HG03342 (cell line): ENCODE results near the gene ARHGAP8.
"Not testable (repeated sequence)": the region's sequence is repeated elsewhere in the genome, so short reads cannot be mapped to it uniquely, and the experiment has no call there.

Source experiments
- ATAC-seq: cut with Tn5 transposase; IDR thresholded peaks from one replicate; pipeline ENCODE4 v1.9.1; 2021; ENCODE audit warnings: mild to moderate bottlenecking, moderate library complexity; ENCODE audit not compliant: unreplicated experiment

The ARHGAP8 gene

DNA sequence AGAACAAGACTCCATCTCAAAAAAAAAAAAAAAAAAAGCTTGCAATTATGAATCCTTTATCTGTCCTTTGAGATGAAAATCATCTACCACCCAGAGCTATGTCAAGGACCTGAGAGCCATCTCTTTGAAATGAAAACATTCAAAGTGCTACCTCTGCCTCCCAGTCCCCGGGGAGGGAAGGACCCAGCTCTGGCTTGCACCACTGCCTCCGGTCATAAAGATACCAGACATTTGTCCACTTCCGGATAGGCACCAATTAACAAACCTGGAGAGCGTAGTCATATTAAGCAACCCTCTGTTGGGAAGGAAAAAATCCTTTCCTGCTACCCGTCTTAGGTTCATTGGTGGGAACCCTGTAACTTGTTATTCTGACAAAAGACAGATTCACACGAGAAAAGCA lies 98.6 kb downstream of the ARHGAP8 start:
- no peak for ATAC-seq

DNA sequence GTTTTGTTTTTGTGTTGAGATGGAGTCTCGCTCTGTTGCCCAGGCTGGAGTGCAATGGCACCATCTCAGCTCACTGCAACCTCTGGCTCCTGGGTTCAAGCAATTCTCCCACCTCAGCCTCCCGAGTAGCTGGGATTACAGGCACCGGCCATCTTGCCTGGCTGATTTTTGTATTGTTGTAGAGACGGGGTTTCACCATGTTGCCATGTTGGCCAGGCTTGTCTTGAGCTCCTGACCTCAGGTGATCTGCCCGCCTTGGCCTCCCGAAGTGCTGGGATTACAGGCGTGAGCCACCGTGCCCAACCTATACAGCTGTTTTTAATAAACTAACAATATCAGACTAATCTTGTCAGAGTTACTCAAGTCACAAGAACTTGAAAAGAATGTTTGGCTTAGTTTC lies 102.3 kb downstream of the ARHGAP8 start:
- ATAC-seq, result not testable (repeated sequence)

DNA sequence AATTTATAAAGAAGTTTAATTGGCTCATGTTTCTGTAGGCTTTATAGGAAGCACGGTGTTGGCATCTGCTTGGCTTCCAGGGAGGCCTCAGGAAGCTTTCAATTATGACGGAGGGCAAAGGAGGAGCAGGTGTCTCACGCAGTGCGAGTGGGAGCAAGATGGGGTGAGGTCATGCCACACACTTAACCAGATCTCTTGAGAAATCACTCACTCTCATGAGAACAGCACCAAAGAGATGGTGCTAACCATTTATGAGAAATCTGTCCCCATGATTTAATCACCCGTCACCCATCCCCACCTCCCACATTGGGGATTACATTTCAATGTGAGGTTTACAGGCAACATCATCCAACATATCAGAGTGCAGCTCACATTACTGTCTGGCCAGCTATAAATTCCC lies 103.5 kb downstream of the ARHGAP8 start:
- ATAC-seq, result no peak

DNA sequence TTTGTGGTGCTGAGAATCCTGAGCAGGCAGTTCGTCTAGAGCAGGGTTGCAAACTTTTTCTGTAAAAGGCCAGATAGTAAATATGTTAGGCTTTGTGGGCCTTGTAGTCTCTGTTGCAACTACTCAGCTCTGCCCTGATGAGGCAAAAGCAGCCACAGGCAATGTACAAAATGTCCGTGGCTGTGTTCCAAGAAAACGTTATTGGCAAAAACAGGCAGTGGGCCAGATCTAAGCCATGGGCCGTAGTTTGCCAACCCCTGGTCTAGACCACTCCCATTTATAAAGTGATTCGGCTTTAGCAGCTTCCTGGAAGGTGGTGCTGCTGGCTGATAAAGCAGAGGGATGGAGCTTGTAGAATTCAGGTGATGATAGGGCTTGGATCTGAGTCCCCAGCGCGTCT lies 106.4 kb downstream of the ARHGAP8 start:
- not testable (repeated sequence) for ATAC-seq

DNA sequence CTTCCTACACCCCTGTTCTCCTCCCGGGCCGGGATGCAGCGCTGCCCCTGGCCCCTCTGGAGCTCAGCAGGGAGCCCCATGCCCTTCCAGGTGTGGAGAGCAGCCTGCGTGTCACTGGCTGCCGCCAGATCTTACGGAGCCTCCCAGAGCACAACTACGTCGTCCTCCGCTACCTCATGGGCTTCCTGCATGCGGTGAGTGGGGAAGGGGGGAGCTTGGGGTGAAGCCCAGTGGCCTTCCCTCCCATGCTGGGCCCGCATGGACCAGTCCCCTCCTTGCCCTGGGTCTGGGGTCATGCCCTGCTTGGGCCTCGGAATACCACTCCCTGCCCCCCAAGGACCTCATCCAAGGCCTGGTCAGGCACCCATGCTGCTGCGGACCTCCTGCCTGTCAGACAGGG lies 107.3 kb downstream of the ARHGAP8 start:
- no peak for ATAC-seq

DNA sequence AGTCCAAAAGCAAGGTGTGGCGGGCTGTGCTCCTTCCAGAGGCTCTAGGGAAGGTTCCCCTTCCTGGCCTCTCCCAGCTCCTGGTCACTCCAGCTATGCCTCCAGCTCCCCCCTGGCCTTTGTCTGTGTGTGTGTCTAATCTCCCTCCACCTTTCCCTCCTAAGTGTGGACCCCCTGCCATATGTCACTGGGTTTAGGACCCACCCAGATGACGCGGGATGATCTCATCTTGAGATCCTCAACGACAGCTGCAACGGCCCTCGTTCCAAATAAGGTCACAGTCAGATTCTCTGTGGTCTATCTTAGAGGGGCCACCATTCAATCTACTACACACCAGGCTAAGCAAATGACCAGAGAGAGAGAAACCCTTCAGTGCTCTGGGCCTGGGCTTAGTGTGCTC lies 107.9 kb downstream of the ARHGAP8 start:
- no peak for ATAC-seq

DNA sequence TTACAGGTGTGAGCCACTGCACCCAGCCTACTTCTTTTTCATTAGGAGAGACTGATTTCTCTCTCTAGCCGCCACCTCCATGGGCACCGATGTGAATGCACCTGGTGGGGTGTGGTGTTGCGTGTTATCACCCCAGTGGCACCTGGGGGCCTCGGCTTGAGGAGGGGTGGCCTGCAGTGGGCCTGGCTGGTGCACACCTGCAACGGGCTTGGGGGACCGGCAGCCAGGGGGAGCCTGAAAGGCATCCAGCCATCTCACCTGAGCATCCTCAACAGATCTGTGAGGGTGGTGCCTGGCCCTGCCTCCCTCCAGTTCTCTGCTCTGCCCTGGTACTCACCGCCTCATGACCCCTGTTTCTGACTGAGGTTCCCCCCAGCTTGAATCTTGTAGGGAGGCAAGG lies 108.9 kb downstream of the ARHGAP8 start:
- ATAC-seq, result no peak

DNA sequence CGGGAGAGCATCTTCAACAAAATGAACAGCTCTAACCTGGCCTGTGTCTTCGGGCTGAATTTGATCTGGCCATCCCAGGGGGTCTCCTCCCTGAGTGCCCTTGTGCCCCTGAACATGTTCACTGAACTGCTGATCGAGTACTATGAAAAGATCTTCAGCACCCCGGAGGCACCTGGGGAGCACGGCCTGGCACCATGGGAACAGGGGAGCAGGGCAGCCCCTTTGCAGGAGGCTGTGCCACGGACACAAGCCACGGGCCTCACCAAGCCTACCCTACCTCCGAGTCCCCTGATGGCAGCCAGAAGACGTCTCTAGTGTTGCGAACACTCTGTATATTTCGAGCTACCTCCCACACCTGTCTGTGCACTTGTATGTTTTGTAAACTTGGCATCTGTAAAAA lies 109.9 kb downstream of the ARHGAP8 start:
- no peak for ATAC-seq

DNA sequence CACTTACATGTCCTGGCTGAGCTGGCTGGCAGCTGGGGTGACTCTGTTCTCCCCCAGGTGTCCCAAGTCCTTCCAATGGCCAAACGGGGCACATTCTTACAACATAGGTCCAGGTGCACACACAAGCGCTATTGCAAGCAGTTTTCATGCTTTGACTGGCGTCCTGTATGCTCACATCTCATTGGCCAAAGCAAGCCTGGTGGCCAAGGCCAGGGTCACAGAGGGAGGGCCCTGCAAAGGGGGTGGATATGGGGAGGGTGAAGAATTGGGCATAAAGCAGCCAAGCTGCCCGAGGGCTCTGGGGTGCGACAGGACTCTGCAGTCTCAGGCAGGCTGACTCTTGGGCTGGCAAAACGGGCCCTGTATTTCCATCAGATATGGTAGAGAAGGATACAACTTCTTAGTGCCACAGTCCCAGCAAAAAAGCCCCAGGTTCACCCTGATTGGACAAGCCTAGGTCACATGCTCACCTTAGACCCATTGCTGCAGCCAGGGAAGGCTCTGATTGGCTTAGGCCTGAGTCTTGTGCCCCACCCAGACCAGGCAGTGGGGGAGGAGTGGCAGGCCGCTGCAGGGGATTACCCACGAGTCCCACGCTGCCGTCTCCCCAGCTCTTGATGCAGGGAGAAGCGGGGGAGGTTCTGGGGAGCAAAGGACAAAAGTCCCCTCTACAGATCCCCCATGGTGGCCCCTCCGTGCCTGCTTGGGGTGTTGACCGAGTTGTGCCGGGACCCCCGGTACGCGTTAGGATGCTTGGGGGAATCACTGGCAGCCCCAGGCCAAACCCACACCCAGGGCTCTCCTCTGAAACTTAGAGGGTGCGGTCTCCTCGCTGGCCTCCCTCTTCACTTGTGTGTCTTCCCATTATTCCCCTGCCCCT lies 110.8 kb downstream of the ARHGAP8 start:
- no peak for ATAC-seq

DNA sequence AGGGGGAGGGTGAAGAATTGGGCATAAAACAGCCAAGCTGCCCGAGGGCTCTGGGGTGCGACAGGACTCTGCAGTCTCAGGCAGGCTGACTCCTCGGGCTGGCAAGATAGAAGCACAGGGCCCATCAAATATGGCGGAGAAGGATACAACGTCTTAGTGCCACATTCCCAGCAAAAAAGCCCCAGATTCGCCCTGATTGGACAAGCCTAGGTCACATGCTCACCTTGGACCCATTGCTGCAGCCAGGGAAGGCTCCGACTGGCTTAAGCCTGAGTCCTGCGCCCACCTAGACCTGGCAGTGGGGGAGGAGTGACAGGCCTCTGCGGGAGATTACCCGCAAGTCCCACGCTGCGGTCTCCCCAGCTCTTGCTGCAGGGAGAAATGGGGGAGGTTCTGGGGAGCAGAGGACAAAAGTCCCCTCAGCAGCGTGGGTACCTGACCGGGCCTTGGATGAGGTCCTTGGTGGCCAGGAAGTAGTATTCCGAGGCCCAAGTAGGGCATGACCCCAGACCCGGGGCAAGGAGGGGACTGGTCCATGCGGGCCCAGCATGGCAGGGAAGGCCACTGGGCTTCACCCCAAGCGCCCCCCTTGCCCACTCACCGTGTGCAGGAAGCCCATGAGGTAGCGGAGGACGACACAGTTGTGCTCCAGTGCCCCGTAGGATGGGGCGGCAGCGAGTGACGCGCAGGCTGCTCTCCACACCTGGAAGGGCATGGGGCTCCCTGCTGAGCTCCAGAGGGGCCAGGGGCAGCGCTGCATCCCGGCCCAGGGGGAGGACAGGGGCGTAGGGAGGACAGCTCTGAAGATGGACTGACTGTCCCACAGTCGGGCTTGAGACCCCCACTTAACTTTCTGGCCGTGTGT lies 113.0 kb downstream of the ARHGAP8 start:
- no peak for ATAC-seq

DNA sequence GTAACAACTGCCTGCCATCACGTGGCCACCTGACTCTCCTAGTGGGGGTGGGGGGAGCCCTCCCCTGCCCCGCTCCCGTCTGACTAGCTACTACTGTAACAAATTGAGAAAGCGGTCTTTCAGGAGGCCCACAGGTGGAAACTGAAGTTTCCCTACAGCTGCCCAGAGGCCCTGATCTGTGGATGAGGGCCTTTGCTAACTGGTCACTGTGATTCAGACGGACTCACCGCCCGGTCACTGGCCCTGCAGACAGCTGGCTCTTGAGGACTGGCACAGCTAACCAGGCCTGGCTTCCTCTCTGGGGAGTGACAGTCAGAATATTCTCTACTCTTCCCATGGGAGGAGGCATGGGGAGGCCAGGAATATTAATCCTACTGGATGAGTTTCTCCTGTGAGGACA lies 116.8 kb downstream of the ARHGAP8 start:
- no peak for ATAC-seq

DNA sequence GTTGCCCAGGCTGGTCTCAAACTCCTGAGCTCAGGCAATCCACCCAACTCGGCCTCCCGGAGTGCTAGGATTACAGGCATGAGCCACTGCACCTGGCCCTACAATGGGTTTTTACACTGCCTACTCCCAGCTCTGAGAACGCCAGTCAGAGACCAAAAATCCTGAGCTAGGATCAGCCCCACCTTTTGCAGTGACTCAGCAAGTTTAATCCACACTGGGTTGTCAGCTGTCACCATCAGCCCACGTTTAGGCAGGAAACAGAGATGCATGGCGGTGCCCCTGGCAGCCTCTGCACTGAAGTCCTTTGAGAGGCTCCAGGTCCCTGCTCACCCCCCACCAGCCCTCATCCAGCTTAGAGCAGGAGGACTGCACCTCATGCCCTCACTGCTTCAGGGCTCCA lies 117.6 kb downstream of the ARHGAP8 start:
- no peak for ATAC-seq

DNA sequence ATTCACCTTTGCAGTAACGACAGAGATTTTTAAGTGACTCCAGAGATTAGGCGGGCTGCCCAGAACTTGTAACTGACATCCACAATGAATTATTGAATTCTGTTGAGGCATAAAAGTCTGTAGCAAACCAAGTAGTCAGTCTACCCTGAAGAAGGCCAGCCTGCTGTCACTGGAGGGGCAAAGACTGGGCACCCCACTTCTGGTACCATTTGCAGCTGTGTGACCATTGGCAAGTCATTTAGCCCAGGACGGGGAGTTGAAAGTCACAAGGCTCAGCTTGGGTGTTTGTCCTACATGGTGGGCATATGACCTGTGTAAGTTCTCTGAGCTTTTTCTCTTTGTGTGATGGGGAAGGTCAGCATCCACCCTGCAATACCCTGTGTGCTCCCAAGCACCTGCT lies 119.4 kb downstream of the ARHGAP8 start:
- ATAC-seq, result no peak

DNA sequence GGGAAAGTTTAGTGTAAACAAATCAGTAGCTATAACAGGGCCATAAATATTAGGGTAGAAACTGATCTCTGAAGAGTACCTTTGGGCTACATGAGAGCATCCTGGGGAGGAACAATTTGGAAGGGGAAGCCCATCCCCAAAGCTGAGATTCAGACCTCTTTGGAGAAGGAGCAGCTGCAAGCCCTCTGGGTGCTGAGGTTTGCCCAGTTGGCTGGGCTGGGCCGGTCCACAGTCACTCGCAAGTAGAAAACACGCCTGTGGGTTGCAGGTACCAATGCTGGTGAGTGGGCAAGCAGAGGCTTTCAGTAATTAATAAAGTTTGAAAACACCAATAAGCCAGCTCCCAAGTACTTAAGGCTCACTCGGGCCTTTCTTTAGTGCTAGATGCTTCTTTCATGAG lies 124.5 kb downstream of the ARHGAP8 start:
- ATAC-seq, result no peak

DNA sequence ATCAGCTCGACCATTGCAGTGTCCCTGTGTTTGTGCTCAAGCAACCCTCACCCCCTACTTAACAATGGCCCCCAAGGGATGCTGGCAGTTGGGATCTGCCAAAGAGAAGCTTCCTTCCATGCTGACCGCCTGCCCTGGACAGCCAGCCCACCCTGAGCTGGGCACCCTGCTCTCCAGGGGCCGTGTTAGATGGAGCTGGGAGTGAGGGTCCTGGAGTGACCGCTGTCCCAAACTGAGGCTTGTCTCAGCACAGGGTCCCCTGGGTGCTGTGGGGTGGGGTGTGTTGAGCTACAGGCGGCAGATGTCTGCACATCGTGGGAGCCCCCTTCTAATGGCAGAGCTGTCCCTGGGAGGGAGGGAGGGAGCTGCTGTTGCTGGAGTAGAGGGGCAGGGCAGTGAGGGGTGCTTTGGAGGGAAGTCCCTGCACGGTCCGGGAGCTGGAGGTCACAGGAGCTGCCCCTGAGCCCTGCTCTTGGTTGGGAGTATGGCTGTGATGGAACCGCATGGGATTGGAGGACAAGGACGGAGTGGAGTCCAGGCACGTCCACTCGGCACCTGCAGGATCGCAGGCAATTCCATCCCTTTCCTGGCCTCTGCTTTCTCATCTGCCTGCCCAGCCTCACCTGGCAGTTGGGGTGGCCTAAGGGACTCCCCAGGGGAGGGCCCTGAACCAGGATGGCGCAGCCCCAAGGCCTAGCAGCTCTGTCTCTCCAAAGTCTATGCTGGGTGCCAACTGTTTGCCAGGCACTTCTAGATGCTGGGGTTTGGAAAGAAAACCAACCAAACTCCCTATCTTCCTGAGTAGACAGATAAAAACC lies 126.3 kb downstream of the ARHGAP8 start:
- ATAC-seq, result no peak

DNA sequence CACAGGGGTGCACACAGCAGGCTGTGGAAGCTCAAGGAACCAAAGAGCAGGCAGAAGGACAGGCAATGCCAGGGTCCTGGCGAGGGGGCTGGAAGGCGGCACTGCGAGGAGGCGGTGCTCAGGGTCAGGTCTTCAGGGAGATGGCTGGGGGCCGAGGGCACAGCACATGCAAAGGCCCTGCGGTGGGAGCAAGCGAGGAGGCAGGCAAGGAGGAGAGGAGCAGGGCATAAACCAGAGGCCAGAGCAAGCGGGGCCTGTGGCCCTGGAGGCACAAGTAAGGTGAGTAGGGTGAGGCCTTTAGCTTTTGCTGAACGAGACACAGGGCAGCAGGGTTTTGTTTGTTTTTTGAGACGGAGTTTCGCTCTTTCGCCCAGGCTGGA lies 126.9 kb downstream of the ARHGAP8 start:
- ATAC-seq, result no peak

DNA sequence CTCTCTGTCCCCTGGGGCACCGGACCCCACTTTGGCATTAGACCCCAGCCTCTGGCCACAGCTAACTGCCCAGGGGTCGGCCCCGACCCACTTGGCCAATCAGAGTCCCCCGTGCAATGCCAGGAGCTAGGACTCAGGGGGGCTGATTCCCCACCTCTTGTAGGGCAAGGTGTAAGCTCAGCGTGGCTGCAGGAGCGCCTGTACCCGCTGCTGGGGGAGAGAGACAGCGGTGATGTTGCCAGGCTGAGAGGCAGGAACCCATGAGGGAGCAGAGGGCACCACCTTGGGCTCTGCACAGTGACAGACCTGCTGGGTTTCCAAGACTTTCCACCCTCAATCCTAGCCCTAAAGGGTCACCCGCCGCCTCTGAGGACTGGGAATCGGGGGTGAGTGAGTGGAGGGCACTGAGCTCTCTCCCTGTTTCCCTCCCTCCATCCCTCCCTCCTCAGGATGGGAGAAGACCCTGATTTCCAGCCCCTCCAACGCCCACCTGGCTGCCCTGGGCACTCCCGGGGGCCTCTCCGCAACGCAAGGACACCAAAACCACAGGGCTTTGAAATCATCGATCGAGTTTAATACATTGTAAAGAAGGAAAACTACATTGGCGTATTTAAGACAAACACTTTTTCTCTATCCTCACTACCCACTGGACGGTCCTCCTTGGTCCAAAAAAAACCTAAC lies 128.4 kb downstream of the ARHGAP8 start:
- ATAC-seq, result no peak

DNA sequence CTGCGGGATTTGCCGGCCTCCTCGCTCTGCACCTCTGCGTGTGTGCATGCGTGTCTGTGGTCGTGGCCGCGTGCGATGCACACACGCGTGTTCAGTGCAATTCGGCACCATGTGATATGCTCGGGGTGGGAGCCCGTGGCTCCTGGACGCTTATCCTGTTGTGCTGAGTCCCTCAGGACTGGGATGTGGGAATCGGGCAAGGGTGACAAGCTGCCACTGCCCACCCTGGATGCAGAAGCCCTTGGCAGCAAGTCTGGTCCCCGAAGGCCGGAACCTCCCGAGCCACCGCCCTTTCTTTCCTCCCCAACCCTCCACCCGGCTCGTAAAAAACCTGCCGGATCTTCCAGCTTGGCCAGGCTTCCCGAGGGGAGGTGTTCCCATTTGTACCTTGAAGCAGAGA lies 129.2 kb downstream of the ARHGAP8 start:
- no peak for ATAC-seq

DNA sequence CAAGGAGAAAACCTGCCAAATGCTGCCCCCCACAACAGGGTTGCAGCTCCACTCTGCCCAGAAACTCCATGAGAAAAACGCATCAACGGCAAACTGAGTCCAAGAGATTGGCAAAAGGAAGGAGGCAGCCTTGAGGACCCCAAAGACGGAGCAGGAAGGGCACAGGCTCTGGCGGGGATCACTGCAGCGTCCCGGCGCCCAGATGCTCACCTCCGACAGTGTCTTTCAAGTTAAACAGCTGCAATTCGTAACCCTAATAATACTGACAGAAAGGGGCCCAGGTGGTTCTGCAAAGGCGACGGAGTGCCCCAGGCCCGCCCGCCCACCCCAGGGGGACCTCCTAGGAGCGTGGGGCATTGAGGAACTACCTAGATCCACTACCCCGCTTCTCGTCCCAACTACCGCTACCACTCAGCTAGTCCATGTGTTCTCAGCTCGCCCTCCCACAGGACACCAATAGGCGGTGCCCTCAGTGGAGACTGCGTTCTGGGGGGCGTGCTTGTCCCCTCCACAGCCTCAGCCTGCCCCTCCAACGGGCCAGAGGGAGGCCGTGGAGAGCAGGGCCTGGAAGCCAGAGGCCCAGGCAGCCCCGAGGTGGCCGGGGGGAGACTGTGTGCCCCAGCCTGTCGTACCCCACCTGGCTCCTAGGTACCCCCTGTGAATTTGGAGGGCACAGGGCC lies 130.0 kb downstream of the ARHGAP8 start:
- no peak for ATAC-seq

DNA sequence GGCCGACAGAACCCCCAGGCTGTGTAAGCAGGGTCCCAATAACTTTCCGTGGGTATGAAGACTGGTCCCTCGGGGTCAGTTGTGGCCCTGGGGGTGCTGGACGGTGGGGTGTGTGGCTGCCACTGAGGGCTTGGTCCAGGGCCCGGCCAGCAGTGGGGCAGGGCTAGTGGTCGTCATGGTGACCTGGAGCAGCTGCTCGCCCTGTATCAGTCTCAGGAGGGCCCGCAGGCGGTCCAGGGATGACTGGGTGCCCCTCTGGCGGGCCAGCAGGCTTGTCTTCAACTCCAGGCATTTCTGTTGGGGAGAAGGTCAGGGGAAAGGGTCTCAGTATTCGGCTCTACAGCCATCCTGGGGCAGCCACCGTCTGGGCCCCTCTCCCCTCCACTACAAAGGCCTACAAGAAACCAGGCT lies 130.6 kb downstream of the ARHGAP8 start:
- ATAC-seq, result no peak
